ENCODE measurements around the gene ACVR1B.

The ACVR1B gene

GRCh38 chr12:52020539-52021336 lies 69.2 kb downstream of the ACVR1B start:
- DNase-seq (ENCODE audit: extremely low read depth in 1 of 2, low read depth in 1 of 2), result peak in 1 of 2 donors; percentile 51

GRCh38 chr12:52022841-52023181 lies 71.3 kb downstream of the ACVR1B start:
- DNase-seq (ENCODE audit: extremely low read depth in 1 of 2, low read depth in 1 of 2), result no peak

- DNase-seq (ENCODE audit: extremely low read depth in 1 of 2, low read depth in 1 of 2), result peak; percentile 74 to 91
Observed at GRCh38 chr12:52023182-52023975, 71.9 kb downstream of the ACVR1B start.

GRCh38 chr12:52023976-52024688 lies 72.6 kb downstream of the ACVR1B start:
- no peak for DNase-seq (ENCODE audit: extremely low read depth in 1 of 2, low read depth in 1 of 2)

- DNase-seq (ENCODE audit: extremely low read depth in 1 of 2, low read depth in 1 of 2), result no peak
Observed at GRCh38 chr12:52024845-52025230, 73.3 kb downstream of the ACVR1B start.

GRCh38 chr12:52026263-52026662 lies 74.8 kb downstream of the ACVR1B start:
- DNase-seq (ENCODE audit: extremely low read depth in 1 of 2, low read depth in 1 of 2), result no peak

GRCh38 chr12:52027085-52027843 lies 75.8 kb downstream of the ACVR1B start:
- no peak for DNase-seq (ENCODE audit: extremely low read depth in 1 of 2, low read depth in 1 of 2)

- no peak for DNase-seq (ENCODE audit: extremely low read depth in 1 of 2, low read depth in 1 of 2)
Observed at GRCh38 chr12:52029685-52030084, 78.2 kb downstream of the ACVR1B start.

- no peak for DNase-seq (ENCODE audit: extremely low read depth in 1 of 2, low read depth in 1 of 2)
Observed at GRCh38 chr12:52032446-52032803, 80.9 kb downstream of the ACVR1B start.

- DNase-seq (ENCODE audit: extremely low read depth in 1 of 2, low read depth in 1 of 2), result peak; percentile 81 to 86
Observed at GRCh38 chr12:52032804-52033445, 81.4 kb downstream of the ACVR1B start.

GRCh38 chr12:52033446-52034140 lies 82.1 kb downstream of the ACVR1B start:
- DNase-seq (ENCODE audit: extremely low read depth in 1 of 2, low read depth in 1 of 2), result no peak

GRCh38 chr12:52035190-52035589 lies 83.7 kb downstream of the ACVR1B start:
- no peak for DNase-seq (ENCODE audit: extremely low read depth in 1 of 2, low read depth in 1 of 2)

- no peak for DNase-seq (ENCODE audit: extremely low read depth in 1 of 2, low read depth in 1 of 2)
Observed at GRCh38 chr12:52035926-52036325, 84.4 kb downstream of the ACVR1B start.

GRCh38 chr12:52036587-52037171 lies 85.2 kb downstream of the ACVR1B start:
- DNase-seq (ENCODE audit: extremely low read depth in 1 of 2, low read depth in 1 of 2), result peak; percentile 84 to 86

GRCh38 chr12:52037248-52037861 lies 85.9 kb downstream of the ACVR1B start:
- DNase-seq (ENCODE audit: extremely low read depth in 1 of 2, low read depth in 1 of 2), result no peak

- no peak for DNase-seq (ENCODE audit: extremely low read depth in 1 of 2, low read depth in 1 of 2)
Observed at GRCh38 chr12:52038447-52038846, 86.9 kb downstream of the ACVR1B start.

GRCh38 chr12:52041035-52041434 lies 89.5 kb downstream of the ACVR1B start:
- no peak for DNase-seq (ENCODE audit: extremely low read depth in 1 of 2, low read depth in 1 of 2)

- DNase-seq (ENCODE audit: extremely low read depth in 1 of 2, low read depth in 1 of 2), result no peak
Observed at GRCh38 chr12:52041695-52042123, 90.2 kb downstream of the ACVR1B start.
